Breast epithelium (tissue), 3 donors: ENCODE data around the gene ARHGEF4.

Experiments used
- CTCF ChIP-seq, 3 donors: fragments of 450-650 bp; IDR thresholded peaks; one replicate each; pipeline ENCODE4 v1.5.1; 2016 to 2017; ENCODE audit warnings: antibody characterized with exemption in 3 of 3, mild to moderate bottlenecking in 3 of 3, moderate library complexity in 3 of 3
- POLR2A ChIP-seq: fragments of 450-650 bp; IDR thresholded peaks from one replicate; pipeline ENCODE4 v1.6.1; 2016; ENCODE audit warnings: antibody characterized with exemption, mild to moderate bottlenecking, moderate library complexity
- POLR2AphosphoS5 ChIP-seq, 3 donors: sonication (generic); formaldehyde crosslinking; IDR thresholded peaks; one replicate each; pipeline ENCODE4 v1.6.1; 2017; ENCODE audit warnings: antibody characterized with exemption in 3 of 3

GRCh38 chr2:130854301-130854700 is 17.6 kb downstream of the ARHGEF4 start:
- TF ChIP-seq CTCF (IDR thresholded peaks at IDR 0.05) (no peak), POLR2A (no peak), POLR2AphosphoS5 (IDR thresholded peaks at IDR 0.05) (no peak)
